Vagina (tissue), 2 donors: ENCODE results near the gene ADAT3.

Experiments
- POLR2A ChIP-seq, 2 donors: fragments of 450-650 bp; IDR thresholded peaks; one replicate each; pipeline ENCODE4 v1.6.1; 2017; ENCODE audit warnings: antibody characterized with exemption in 2 of 2, mild to moderate bottlenecking in 2 of 2, moderate library complexity in 2 of 2
- TF ChIP-seq, protein P1 (sequence below), 3 experiments: fragments of 450-650 bp in 2 of 3; fragments of 200-600 bp in 1 of 3; sonication (generic) in 1 of 3; IDR thresholded peaks; one replicate each; pipeline ENCODE4 v1.5.1; 2017 to 2019; ENCODE audit warnings: antibody characterized with exemption in 3 of 3, mild to moderate bottlenecking in 2 of 3, moderate library complexity in 2 of 3

DNA sequence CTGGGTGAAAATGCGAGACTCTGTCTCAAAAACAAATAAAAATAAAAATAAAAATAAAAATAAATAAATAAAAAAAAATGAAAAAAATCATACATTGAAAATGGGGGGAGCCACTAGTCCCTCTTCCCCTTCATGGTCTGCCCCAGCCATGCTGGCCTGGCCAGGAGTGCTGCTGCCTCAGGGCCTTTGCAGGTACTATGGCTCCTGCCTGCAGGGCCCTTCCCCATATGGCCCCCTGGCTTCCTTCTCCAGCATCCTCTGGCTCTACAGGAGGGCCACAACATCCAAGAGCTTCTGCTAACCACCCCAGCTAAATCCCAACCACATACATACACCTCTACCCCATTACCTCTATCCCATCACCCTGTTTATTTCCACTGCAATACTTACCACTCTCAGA is 15.3 kb upstream of the ADAT3 start:
- TF ChIP-seq, protein P1, sequence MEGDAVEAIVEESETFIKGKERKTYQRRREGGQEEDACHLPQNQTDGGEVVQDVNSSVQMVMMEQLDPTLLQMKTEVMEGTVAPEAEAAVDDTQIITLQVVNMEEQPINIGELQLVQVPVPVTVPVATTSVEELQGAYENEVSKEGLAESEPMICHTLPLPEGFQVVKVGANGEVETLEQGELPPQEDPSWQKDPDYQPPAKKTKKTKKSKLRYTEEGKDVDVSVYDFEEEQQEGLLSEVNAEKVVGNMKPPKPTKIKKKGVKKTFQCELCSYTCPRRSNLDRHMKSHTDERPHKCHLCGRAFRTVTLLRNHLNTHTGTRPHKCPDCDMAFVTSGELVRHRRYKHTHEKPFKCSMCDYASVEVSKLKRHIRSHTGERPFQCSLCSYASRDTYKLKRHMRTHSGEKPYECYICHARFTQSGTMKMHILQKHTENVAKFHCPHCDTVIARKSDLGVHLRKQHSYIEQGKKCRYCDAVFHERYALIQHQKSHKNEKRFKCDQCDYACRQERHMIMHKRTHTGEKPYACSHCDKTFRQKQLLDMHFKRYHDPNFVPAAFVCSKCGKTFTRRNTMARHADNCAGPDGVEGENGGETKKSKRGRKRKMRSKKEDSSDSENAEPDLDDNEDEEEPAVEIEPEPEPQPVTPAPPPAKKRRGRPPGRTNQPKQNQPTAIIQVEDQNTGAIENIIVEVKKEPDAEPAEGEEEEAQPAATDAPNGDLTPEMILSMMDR (IDR thresholded peaks at IDR 0.05), result no peak
- TF ChIP-seq POLR2A (IDR thresholded peaks at IDR 0.05), result no peak
